ENCODE results near the gene NCBP3. TPM values are rescaled to one million over a fixed set of nuclear protein-coding genes. Genes with fewer than 3 reads are reported as not detected.

Gene NCBP3
- total RNA-seq, 4 donors from 2014 or later = 15.0 to 33.9 (median 21.9) TPM

- intact Hi-C loops (cut with DNase I) = no loop called here
- TF ChIP-seq EP300 (IDR thresholded peaks at IDR 0.05) = no peak
- no peak for TF ChIP-seq POLR2A (IDR thresholded peaks at IDR 0.05; ENCODE audit: low read depth)
- TF ChIP-seq, protein P1, sequence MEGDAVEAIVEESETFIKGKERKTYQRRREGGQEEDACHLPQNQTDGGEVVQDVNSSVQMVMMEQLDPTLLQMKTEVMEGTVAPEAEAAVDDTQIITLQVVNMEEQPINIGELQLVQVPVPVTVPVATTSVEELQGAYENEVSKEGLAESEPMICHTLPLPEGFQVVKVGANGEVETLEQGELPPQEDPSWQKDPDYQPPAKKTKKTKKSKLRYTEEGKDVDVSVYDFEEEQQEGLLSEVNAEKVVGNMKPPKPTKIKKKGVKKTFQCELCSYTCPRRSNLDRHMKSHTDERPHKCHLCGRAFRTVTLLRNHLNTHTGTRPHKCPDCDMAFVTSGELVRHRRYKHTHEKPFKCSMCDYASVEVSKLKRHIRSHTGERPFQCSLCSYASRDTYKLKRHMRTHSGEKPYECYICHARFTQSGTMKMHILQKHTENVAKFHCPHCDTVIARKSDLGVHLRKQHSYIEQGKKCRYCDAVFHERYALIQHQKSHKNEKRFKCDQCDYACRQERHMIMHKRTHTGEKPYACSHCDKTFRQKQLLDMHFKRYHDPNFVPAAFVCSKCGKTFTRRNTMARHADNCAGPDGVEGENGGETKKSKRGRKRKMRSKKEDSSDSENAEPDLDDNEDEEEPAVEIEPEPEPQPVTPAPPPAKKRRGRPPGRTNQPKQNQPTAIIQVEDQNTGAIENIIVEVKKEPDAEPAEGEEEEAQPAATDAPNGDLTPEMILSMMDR (IDR thresholded peaks at IDR 0.05) = no peak
- TF ChIP-seq POLR2AphosphoS5 (IDR thresholded peaks at IDR 0.05) = no peak
- DNase-seq (ENCODE audit: extremely low spot score) = no peak
- WGBS = 100% methylated on average over 3 of the region's 3 CpGs
- Histone ChIP-seq H3K27ac (replicated peaks in 1 of 4) (no peak overlapping the region), H3K9me3 (no peaks in the 10 kb centered on the region), H3K27me3 (peaks cover 0 to 14% (median 0%) of the 10 kb centered on the region in 4 donors), H3K36me3 (no peaks in the 10 kb centered on the region), H3K4me1 (no peaks in the 10 kb centered on the region), H3K4me3 (no peak overlapping the region)
Observed at GRCh38 chr17:3773966-3774365, 72.1 kb downstream of the NCBP3 start.

- Histone ChIP-seq H3K9me3 (no peaks in the 10 kb centered on the region), H3K4me3 (no peak overlapping the region), H3K4me1 (no peaks in the 10 kb centered on the region), H3K27ac (replicated peaks in 1 of 4) (no peak overlapping the region), H3K36me3 (no peaks in the 10 kb centered on the region), H3K27me3 (peaks cover 0 to 14% (median 0%) of the 10 kb centered on the region in 4 donors)
- TF ChIP-seq EP300 (IDR thresholded peaks at IDR 0.05) (no peak), POLR2A (IDR thresholded peaks at IDR 0.05; ENCODE audit: low read depth) (no peak), POLR2AphosphoS5 (IDR thresholded peaks at IDR 0.05) (no peak)
- TF ChIP-seq, protein P1 (IDR thresholded peaks at IDR 0.05) = no peak
- WGBS = 81% methylated on average over 5 of the region's 5 CpGs
- DNase-seq (ENCODE audit: extremely low spot score) = no peak
- intact Hi-C loops (cut with DNase I) = no loop called here
Observed at GRCh38 chr17:3773511-3773910, 72.5 kb downstream of the NCBP3 start.

- Histone ChIP-seq H3K27ac (replicated peaks in 1 of 4) (no peak overlapping the region), H3K4me1 (no peaks in the 10 kb centered on the region), H3K36me3 (no peaks in the 10 kb centered on the region), H3K9me3 (peaks cover 0 to 5% (median under 1%) of the 10 kb centered on the region in 4 donors), H3K4me3 (no peak overlapping the region), H3K27me3 (peaks cover 0 to 14% (median 0%) of the 10 kb centered on the region in 4 donors)
- no peak for DNase-seq (ENCODE audit: extremely low spot score)
- WGBS = 73% methylated on average over 12 of the region's 12 CpGs
- intact Hi-C loops (cut with DNase I) = no loop called here
- TF ChIP-seq, protein P1 (IDR thresholded peaks at IDR 0.05) = no peak
- TF ChIP-seq POLR2A (IDR thresholded peaks at IDR 0.05; ENCODE audit: low read depth) (no peak), POLR2AphosphoS5 (IDR thresholded peaks at IDR 0.05) (no peak), EP300 (IDR thresholded peaks at IDR 0.05) (no peak)
Observed at GRCh38 chr17:3772764-3773163, 73.3 kb downstream of the NCBP3 start.

DNA sequence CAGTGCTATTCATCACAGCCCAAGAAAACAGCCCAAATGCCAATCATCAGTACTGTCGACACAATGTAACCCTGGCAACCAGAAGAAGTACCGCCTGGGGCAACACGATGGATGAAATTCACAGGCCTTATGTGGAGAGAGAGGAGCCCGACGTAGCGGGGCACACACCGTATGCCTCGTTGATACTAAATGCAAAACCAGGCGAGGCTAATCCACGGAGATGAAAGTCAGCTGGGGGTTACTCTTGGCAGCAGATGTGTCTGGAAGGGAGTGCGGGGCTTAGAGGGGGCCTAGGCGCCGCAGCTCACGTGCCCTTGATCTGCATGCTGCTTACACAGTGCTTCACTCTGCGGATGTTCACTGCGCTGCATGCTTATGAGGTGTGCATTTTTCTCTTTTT is 74.9 kb downstream of the NCBP3 start:
- H3K9me3 ChIP-seq = peaks cover 0 to 8% (median 2%) of the 10 kb centered on the region in 4 donors
- 68% methylated on average over 16 of the region's 16 CpGs for WGBS
- no peak overlapping the region for H3K27ac ChIP-seq (replicated peaks in 1 of 4)
- H3K4me1 ChIP-seq = no peaks in the 10 kb centered on the region
- intact Hi-C loops (cut with DNase I) = no loop called here
- TF ChIP-seq POLR2AphosphoS5 (IDR thresholded peaks at IDR 0.05) (no peak), EP300 (IDR thresholded peaks at IDR 0.05) (no peak)
- TF ChIP-seq, protein P1 (IDR thresholded peaks at IDR 0.05) = no peak
- no peaks in the 10 kb centered on the region for H3K36me3 ChIP-seq
- DNase-seq (ENCODE audit: extremely low spot score) = no peak
- no peak overlapping the region for H3K4me3 ChIP-seq
- peaks cover 0 to 14% (median 0%) of the 10 kb centered on the region in 4 donors for H3K27me3 ChIP-seq

DNA sequence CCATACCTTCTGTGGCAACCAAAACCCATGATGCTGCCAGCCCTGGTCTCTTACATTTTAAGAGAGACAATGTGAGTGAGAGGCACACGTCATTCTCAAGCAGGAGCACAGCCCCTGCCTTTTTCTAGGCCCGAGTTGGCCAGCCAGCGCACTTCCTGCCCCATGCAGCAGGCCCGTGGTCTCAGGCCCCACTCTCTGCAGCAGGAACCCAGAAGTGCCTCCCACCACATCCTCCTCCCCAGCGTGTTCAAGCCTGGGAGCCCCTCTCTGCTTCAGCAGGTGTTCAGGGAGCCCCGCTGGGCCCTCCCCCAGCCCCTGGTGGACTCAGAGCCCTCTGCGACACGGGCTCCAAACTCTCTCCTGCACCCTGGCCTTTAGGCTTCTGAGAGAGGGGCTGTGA is 75.6 kb downstream of the NCBP3 start:
- intact Hi-C loops (cut with DNase I) = no loop called here
- no peak overlapping the region for H3K4me3 ChIP-seq
- H3K27ac ChIP-seq (replicated peaks in 1 of 4) = no peak overlapping the region
- 64% methylated on average over 8 of the region's 8 CpGs for WGBS
- H3K4me1 ChIP-seq = no peaks in the 10 kb centered on the region
- H3K9me3 ChIP-seq = peaks cover 0 to 8% (median 2%) of the 10 kb centered on the region in 4 donors
- DNase-seq (ENCODE audit: extremely low spot score) = no peak
- H3K36me3 ChIP-seq = no peaks in the 10 kb centered on the region
- TF ChIP-seq, protein P1 (IDR thresholded peaks at IDR 0.05) = no peak
- TF ChIP-seq EP300 (IDR thresholded peaks at IDR 0.05) (no peak), POLR2A (IDR thresholded peaks at IDR 0.05; ENCODE audit: low read depth) (no peak), POLR2AphosphoS5 (IDR thresholded peaks at IDR 0.05) (no peak)
- peaks cover 0 to 14% (median 0%) of the 10 kb centered on the region in 4 donors for H3K27me3 ChIP-seq
